ENCODE data around the gene SPATA16.
"Not testable (repeated sequence)": the region's sequence is repeated elsewhere in the genome, so short reads cannot be mapped to it uniquely, and the experiment has no call there.

SPATA16 gene

GRCh38 chr3:172904711-172905373 is 236.2 kb downstream of the SPATA16 start:
- no peak for TF ChIP-seq CTCF (conservative IDR thresholded peaks at IDR 0.05; ENCODE audit: low read depth)
- no peak for DNase-seq (ENCODE audit: low spot score)
- no peak overlapping the region for H3K27ac ChIP-seq
- POLR2A ChIA-PET (ENCODE audit: low non-redundant PET) = no interaction called here
- CTCF ChIA-PET = no interaction called here

- no peak for DNase-seq (ENCODE audit: low spot score)
- TF ChIP-seq CTCF (conservative IDR thresholded peaks at IDR 0.05; ENCODE audit: low read depth) = no peak
- H3K27ac ChIP-seq = no peak overlapping the region
- POLR2A ChIA-PET (ENCODE audit: low non-redundant PET) = no interaction called here
- CTCF ChIA-PET = no interaction called here
Measured at GRCh38 chr3:172903642-172904320, 237.3 kb downstream of the SPATA16 start.

GRCh38 chr3:172892158-172892557 is 248.9 kb downstream of the SPATA16 start:
- CTCF ChIA-PET = no interaction called here
- peak; percentile 34 for DNase-seq (ENCODE audit: low spot score)
- POLR2A ChIA-PET (ENCODE audit: low non-redundant PET) = no interaction called here
- no peak for TF ChIP-seq CTCF (conservative IDR thresholded peaks at IDR 0.05; ENCODE audit: low read depth)
- no peak overlapping the region for H3K27ac ChIP-seq

- CTCF ChIA-PET = no interaction called here
- no peak for DNase-seq (ENCODE audit: low spot score)
- H3K27ac ChIP-seq = no peak overlapping the region
- POLR2A ChIA-PET (ENCODE audit: low non-redundant PET) = no interaction called here
- TF ChIP-seq CTCF (conservative IDR thresholded peaks at IDR 0.05; ENCODE audit: low read depth) = no peak
Measured at GRCh38 chr3:172885704-172886103, 255.3 kb downstream of the SPATA16 start.

- no peak overlapping the region for H3K27ac ChIP-seq
- TF ChIP-seq CTCF (conservative IDR thresholded peaks at IDR 0.05; ENCODE audit: low read depth) = no peak
- ChIA-PET POLR2A (ENCODE audit: low non-redundant PET) (no interaction called here), CTCF (no interaction called here)
- no peak for DNase-seq (ENCODE audit: low spot score)
Measured at GRCh38 chr3:172882563-172882962, 258.5 kb downstream of the SPATA16 start.

GRCh38 chr3:172879381-172879780 is 261.7 kb downstream of the SPATA16 start:
- not testable (repeated sequence) for DNase-seq (ENCODE audit: low spot score)

GRCh38 chr3:172877011-172877410 is 264.0 kb downstream of the SPATA16 start:
- DNase-seq (ENCODE audit: low spot score) = no peak
- no peak overlapping the region for H3K27ac ChIP-seq
- TF ChIP-seq CTCF (conservative IDR thresholded peaks at IDR 0.05; ENCODE audit: low read depth) = no peak
- CTCF ChIA-PET = no interaction called here
- POLR2A ChIA-PET (ENCODE audit: low non-redundant PET) = no interaction called here

More at GRCh38 chr3:172879381-172879780, 261.7 kb downstream of the SPATA16 start:
- CTCF ChIA-PET; POLR2A ChIA-PET (ENCODE audit: low non-redundant PET); H3K27ac ChIP-seq: not testable (repeated sequence)

All from RWPE1 (cell line).